ENCODE results near the gene MINDY4B. TPM values are rescaled to one million over a fixed set of nuclear protein-coding genes. Genes with fewer than 3 reads are reported as not detected.

The MINDY4B gene
- total RNA-seq, 4 donors from 2014 or later, result not detected

DNA sequence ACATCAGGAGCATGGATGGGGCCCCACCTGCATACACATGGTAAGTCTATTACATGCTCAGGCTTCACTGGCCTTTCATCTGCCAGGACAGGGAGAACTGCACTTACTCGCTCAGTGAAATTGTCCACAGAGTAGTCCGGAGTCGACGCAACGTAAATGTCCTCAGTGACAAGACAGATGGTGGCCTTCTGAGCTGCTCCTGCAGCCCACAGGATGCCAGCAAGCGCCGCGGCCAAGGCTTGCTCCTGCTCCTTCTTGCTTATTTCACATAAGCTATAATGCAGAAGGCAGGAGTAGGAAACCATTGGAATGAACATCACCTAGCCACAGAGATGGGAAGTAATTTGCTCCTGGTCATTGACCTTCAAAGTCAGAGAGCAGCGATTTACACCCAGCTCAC is 14.4 kb downstream of the MINDY4B start:
- peaks cover 4% of the 10 kb centered on the region for H3K9me3 ChIP-seq
- no peak overlapping the region for H3K27ac ChIP-seq
- no peaks in the 10 kb centered on the region for H3K27me3 ChIP-seq
- H3K4me1 ChIP-seq, result no peaks in the 10 kb centered on the region
- TF ChIP-seq, protein P1, sequence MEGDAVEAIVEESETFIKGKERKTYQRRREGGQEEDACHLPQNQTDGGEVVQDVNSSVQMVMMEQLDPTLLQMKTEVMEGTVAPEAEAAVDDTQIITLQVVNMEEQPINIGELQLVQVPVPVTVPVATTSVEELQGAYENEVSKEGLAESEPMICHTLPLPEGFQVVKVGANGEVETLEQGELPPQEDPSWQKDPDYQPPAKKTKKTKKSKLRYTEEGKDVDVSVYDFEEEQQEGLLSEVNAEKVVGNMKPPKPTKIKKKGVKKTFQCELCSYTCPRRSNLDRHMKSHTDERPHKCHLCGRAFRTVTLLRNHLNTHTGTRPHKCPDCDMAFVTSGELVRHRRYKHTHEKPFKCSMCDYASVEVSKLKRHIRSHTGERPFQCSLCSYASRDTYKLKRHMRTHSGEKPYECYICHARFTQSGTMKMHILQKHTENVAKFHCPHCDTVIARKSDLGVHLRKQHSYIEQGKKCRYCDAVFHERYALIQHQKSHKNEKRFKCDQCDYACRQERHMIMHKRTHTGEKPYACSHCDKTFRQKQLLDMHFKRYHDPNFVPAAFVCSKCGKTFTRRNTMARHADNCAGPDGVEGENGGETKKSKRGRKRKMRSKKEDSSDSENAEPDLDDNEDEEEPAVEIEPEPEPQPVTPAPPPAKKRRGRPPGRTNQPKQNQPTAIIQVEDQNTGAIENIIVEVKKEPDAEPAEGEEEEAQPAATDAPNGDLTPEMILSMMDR (IDR thresholded peaks at IDR 0.05), result no peak
- no peak for TF ChIP-seq POLR2AphosphoS5 (IDR thresholded peaks at IDR 0.05)
- TF ChIP-seq POLR2A (IDR thresholded peaks at IDR 0.05), result no peak
- TF ChIP-seq EP300 (IDR thresholded peaks at IDR 0.05), result no peak
- 80% methylated on average over 9 of the region's 9 CpGs for WGBS
- H3K4me3 ChIP-seq, result no peak overlapping the region
- H3K36me3 ChIP-seq, result no peaks in the 10 kb centered on the region
- no peak for DNase-seq (ENCODE audit: low spot score in 2 of 2)

- TF ChIP-seq EP300 (IDR thresholded peaks at IDR 0.05), result no peak
- TF ChIP-seq POLR2AphosphoS5 (IDR thresholded peaks at IDR 0.05), result no peak
- TF ChIP-seq POLR2A (IDR thresholded peaks at IDR 0.05), result no peak
- TF ChIP-seq, protein P1 (IDR thresholded peaks at IDR 0.05), result no peak
- no peak overlapping the region for H3K27ac ChIP-seq
- H3K4me1 ChIP-seq, result no peaks in the 10 kb centered on the region
- H3K36me3 ChIP-seq, result no peaks in the 10 kb centered on the region
- no peak for DNase-seq (ENCODE audit: low spot score in 2 of 2)
- peaks cover 4% of the 10 kb centered on the region for H3K9me3 ChIP-seq
- no peaks in the 10 kb centered on the region for H3K27me3 ChIP-seq
- no peak overlapping the region for H3K4me3 ChIP-seq
- 61% methylated on average over 3 of the region's 3 CpGs for WGBS
Measured at GRCh38 chr3:150890295-150890694, 14.9 kb downstream of the MINDY4B start.

- H3K4me1 ChIP-seq, result no peaks in the 10 kb centered on the region
- TF ChIP-seq EP300 (IDR thresholded peaks at IDR 0.05) (no peak), POLR2AphosphoS5 (IDR thresholded peaks at IDR 0.05) (no peak)
- TF ChIP-seq, protein P1 (IDR thresholded peaks at IDR 0.05), result no peak
- H3K4me3 ChIP-seq, result no peak overlapping the region
- H3K27me3 ChIP-seq, result no peaks in the 10 kb centered on the region
- DNase-seq (ENCODE audit: low spot score in 2 of 2), result no peak
- H3K27ac ChIP-seq, result no peak overlapping the region
- WGBS, result 81% methylated on average over 6 of the region's 6 CpGs
- H3K9me3 ChIP-seq, result peaks cover 4% of the 10 kb centered on the region
- H3K36me3 ChIP-seq, result no peaks in the 10 kb centered on the region
Measured at GRCh38 chr3:150889106-150889505, 16.1 kb downstream of the MINDY4B start.

DNA sequence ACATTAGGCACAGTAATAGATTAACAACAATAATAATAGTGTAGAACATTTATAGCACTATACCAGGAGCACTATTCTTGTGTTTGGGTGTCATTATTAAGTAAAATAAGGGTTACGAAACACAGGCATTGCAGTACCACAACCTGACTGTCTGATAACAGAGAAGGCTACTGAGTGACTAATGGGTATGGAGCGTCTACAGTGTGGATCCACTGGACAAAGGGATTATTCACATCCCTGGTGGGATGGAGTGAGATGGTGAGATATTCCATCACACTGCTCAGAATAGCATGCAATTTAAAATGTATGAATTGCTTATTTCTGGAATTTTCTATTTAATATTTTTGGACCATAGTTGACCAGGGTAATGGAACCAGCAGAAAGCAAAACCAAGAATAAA is 18.2 kb downstream of the MINDY4B start:
- Histone ChIP-seq H3K27ac (no peak overlapping the region), H3K4me1 (no peaks in the 10 kb centered on the region), H3K36me3 (no peaks in the 10 kb centered on the region), H3K27me3 (no peaks in the 10 kb centered on the region), H3K4me3 (no peak overlapping the region), H3K9me3 (peaks cover 4% of the 10 kb centered on the region)
- TF ChIP-seq, protein P1 (IDR thresholded peaks at IDR 0.05), result no peak
- TF ChIP-seq POLR2A (IDR thresholded peaks at IDR 0.05) (no peak), POLR2AphosphoS5 (IDR thresholded peaks at IDR 0.05) (no peak), EP300 (IDR thresholded peaks at IDR 0.05) (no peak)
- no peak for DNase-seq (ENCODE audit: low spot score in 2 of 2)
- WGBS, result 95% methylated on average over 2 of the region's 2 CpGs

GRCh38 chr3:150885535-150885934 is 19.7 kb downstream of the MINDY4B start:
- Histone ChIP-seq H3K27me3 (no peaks in the 10 kb centered on the region), H3K4me1 (no peaks in the 10 kb centered on the region), H3K9me3 (peaks cover 4% of the 10 kb centered on the region), H3K27ac (no peak overlapping the region), H3K36me3 (no peaks in the 10 kb centered on the region), H3K4me3 (no peak overlapping the region)
- TF ChIP-seq POLR2A (IDR thresholded peaks at IDR 0.05), result no peak
- no peak for TF ChIP-seq POLR2AphosphoS5 (IDR thresholded peaks at IDR 0.05)
- TF ChIP-seq EP300 (IDR thresholded peaks at IDR 0.05), result no peak
- TF ChIP-seq, protein P1 (IDR thresholded peaks at IDR 0.05), result no peak
- 70% methylated on average over 3 of the region's 3 CpGs for WGBS
- no peak for DNase-seq (ENCODE audit: low spot score in 2 of 2)

All from suprapubic skin (tissue), 4 donors.